IMR-90 (cell line): ENCODE data around the gene MOB1B.

ENCODE experiments used
- MAZ ChIP-seq: IDR thresholded peaks from 2 replicates; pipeline ENCODE4 v1.6.1; 2012; ENCODE audit warnings: low read depth, mild to moderate bottlenecking, low read length, improper control_type of control experiment, moderate library complexity, borderline replicate concordance
- NFE2L2 ChIP-seq: fragments of 150-350 bp; IDR thresholded peaks from 2 replicates; pipeline ENCODE4 v1.6.1; 2016; ENCODE audit warnings: low read depth, mild to moderate bottlenecking, low read length
- TF ChIP-seq, protein P1 (sequence below): conservative IDR thresholded peaks from 2 replicates; pipeline ENCODE4 v1.5.1; 2012; ENCODE audit warnings: mild to moderate bottlenecking, low read depth, low read length, improper control_type of control experiment

DNA sequence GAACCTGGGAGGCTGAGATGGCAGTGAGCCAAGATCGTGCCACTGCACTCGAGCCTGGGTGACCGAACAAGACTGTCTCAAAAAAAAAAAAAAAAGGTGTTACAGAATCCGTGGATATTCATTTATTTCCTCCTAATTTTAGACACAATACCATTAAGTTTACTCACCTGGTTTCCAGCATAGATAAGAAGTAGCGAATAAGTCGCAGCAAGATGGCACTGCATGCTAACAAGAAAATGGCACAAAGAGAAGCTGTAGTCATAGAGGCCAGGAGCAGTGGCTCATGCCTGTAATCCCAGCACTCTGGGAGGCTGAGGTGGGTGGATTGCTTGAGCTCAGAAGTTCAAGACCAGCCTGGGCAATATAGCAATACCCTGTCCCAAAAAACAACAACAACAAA is 17.0 kb upstream of the MOB1B start:
- TF ChIP-seq, protein P1, sequence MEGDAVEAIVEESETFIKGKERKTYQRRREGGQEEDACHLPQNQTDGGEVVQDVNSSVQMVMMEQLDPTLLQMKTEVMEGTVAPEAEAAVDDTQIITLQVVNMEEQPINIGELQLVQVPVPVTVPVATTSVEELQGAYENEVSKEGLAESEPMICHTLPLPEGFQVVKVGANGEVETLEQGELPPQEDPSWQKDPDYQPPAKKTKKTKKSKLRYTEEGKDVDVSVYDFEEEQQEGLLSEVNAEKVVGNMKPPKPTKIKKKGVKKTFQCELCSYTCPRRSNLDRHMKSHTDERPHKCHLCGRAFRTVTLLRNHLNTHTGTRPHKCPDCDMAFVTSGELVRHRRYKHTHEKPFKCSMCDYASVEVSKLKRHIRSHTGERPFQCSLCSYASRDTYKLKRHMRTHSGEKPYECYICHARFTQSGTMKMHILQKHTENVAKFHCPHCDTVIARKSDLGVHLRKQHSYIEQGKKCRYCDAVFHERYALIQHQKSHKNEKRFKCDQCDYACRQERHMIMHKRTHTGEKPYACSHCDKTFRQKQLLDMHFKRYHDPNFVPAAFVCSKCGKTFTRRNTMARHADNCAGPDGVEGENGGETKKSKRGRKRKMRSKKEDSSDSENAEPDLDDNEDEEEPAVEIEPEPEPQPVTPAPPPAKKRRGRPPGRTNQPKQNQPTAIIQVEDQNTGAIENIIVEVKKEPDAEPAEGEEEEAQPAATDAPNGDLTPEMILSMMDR = no peak
- no peak for TF ChIP-seq NFE2L2
- no peak for TF ChIP-seq MAZ
